HepG2 (cell line): ENCODE data around the gene ZNF883. TPM values are rescaled to one million over a fixed set of nuclear protein-coding genes. Genes with fewer than 3 reads are reported as not detected.

Source experiments
- EP300 ChIP-seq, 3 experiments: sonication (generic) in 1 of 3; formaldehyde crosslinking in 1 of 3; IDR thresholded peaks; 2 replicates each; pipeline versions ENCODE4 v1.5.1 to v1.6.1; 2011 to 2020; ENCODE audit warnings: low read depth in 2 of 3, low read length in 2 of 3, borderline replicate concordance in 1 of 3, improper control_type of control experiment in 1 of 3, mild to moderate bottlenecking in 1 of 3, missing genetic modification reagents in 1 of 3, moderate library complexity in 1 of 3
- GMEB2 ChIP-seq: IDR thresholded peaks from 2 replicates; pipeline ENCODE4 v1.6.1; 2016; ENCODE audit warnings: missing biosample characterization, missing genetic modification reagents, low read depth
- GPBP1L1 ChIP-seq: sonication (generic); formaldehyde crosslinking; IDR thresholded peaks from 2 replicates; pipeline ENCODE4 v1.5.0; 2020; ENCODE audit warnings: mild to moderate bottlenecking, missing genetic modification reagents
- IRF9 ChIP-seq: sonication (generic); formaldehyde crosslinking; IDR thresholded peaks from 2 replicates; pipeline ENCODE4 v1.8.0; 2022; ENCODE audit warnings: missing genetic modification reagents, mild to moderate bottlenecking, borderline replicate concordance
- MLXIP ChIP-seq: sonication (generic); formaldehyde crosslinking; IDR thresholded peaks from 2 replicates; pipeline ENCODE4 v1.9.0; 2021; ENCODE audit warnings: missing genetic modification reagents, borderline replicate concordance
- MTA3 ChIP-seq: sonication (generic); formaldehyde crosslinking; IDR thresholded peaks from 2 replicates; pipeline ENCODE4 v1.4.0; 2020; ENCODE audit warnings: missing genetic modification reagents
- NR1H2 ChIP-seq: sonication (generic); formaldehyde crosslinking; IDR thresholded peaks from 2 replicates; pipeline ENCODE4 v1.8.1; 2022; ENCODE audit warnings: low read depth, missing genetic modification reagents, borderline replicate concordance
- SIX4 ChIP-seq: sonication (generic); formaldehyde crosslinking; IDR thresholded peaks from 2 replicates; pipeline ENCODE4 v1.4.0; 2020; ENCODE audit warnings: missing genetic modification reagents
- SRY ChIP-seq: sonication (generic); formaldehyde crosslinking; IDR thresholded peaks from 2 replicates; pipeline ENCODE4 v1.8.0; 2022; ENCODE audit warnings: mild to moderate bottlenecking, missing genetic modification reagents
- TERF1 ChIP-seq: sonication (generic); formaldehyde crosslinking; IDR thresholded peaks from 2 replicates; pipeline ENCODE4 v1.8.0; 2022; ENCODE audit warnings: mild to moderate bottlenecking, missing genetic modification reagents, moderate library complexity
- ZBTB26 ChIP-seq: IDR thresholded peaks from 2 replicates; pipeline ENCODE4 v1.6.1; 2016; ENCODE audit warnings: missing compliant biosample characterization, missing genetic modification reagents, borderline replicate concordance
- ZFY ChIP-seq: sonication (generic); formaldehyde crosslinking; IDR thresholded peaks from 2 replicates; pipeline ENCODE4 v1.4.0; 2020; ENCODE audit warnings: missing genetic modification reagents
- ZMAT5 ChIP-seq: sonication (generic); formaldehyde crosslinking; IDR thresholded peaks from 2 replicates; pipeline ENCODE4 v1.5.0; 2020; ENCODE audit warnings: mild to moderate bottlenecking, low read depth, missing genetic modification reagents, borderline replicate concordance
- ZXDC ChIP-seq: sonication (generic); formaldehyde crosslinking; IDR thresholded peaks from 2 replicates; pipeline ENCODE4 v1.5.0; 2020; ENCODE audit warnings: mild to moderate bottlenecking, missing genetic modification reagents
- polyA plus RNA-seq, 8 experiments: library from polyadenylated mRNA; depleted of rRNA in 3 of 8; stranded (reverse) in 7 of 8; unstranded in 1 of 8; fragments of >200 nt; fragmentation: Illumina TruSeq in 4 of 8; extraction: Trizol in 4 of 8; gene quantifications; 2 replicates each; pipeline versions ENCODE4 v1.2.1 to v1.2.3, GENCODE V29; 2011 to 2016; ENCODE audit warnings: low read depth in 4 of 8, missing spikeins in 1 of 8, mixed read lengths in 1 of 8; ENCODE audit not compliant: insufficient read depth in 1 of 8
- total RNA-seq, 5 experiments: library from RNA; depleted of rRNA; stranded (reverse); fragments of >200 nt; fragmentation: Illumina TruSeq; extraction: Trizol; gene quantifications; 2 replicates each; pipeline ENCODE4 v1.2.3, GENCODE V29; 2016; ENCODE audit warnings: low read depth in 1 of 5

The ZNF883 gene
- total and polyA plus RNA-seq, 2 of the 13 experiments (the other 11 are each of a cell fraction or from before 2014, with no cell fraction given), result 5.3 to 10.0 TPM

- peak; percentile 63 for TF ChIP-seq GMEB2
- no peak for TF ChIP-seq SIX4 (CRISPR knock-in tag)
- no peak for TF ChIP-seq MTA3 (CRISPR knock-in tag)
- no peak for TF ChIP-seq IRF9 (CRISPR knock-in tag)
- TF ChIP-seq TERF1 (CRISPR knock-in tag), result 0 out of 2 replicates have a peak, but pooled peaks have one; percentile 39
- 0 out of 2 replicates have a peak, but pooled peaks have one; percentile 48 for TF ChIP-seq SRY (CRISPR knock-in tag)
- TF ChIP-seq GPBP1L1 (CRISPR knock-in tag), result no peak
- no peak for TF ChIP-seq NR1H2
- TF ChIP-seq MLXIP (CRISPR knock-in tag), result no peak
- no peak for TF ChIP-seq ZXDC (CRISPR knock-in tag)
- TF ChIP-seq ZFY (CRISPR knock-in tag), result peak; percentile 72; the same call in 1 of the 2 replicates
- TF ChIP-seq EP300 (IDR thresholded peaks at IDR 0.05; ENCODE audit: low read depth in 2 of 2, low read length in 2 of 2), result no peak
- no peak for TF ChIP-seq EP300 (CRISPR knock-in tag; IDR thresholded peaks at IDR 0.05; ENCODE audit: borderline replicate concordance)
- no peak for TF ChIP-seq ZBTB26
- no peak for TF ChIP-seq ZMAT5
Measured at GRCh38 chr9:113011911-113012381, at the start of gene ZNF883 (continued).
